ENCODE data around the gene TSPAN7.

DNA sequence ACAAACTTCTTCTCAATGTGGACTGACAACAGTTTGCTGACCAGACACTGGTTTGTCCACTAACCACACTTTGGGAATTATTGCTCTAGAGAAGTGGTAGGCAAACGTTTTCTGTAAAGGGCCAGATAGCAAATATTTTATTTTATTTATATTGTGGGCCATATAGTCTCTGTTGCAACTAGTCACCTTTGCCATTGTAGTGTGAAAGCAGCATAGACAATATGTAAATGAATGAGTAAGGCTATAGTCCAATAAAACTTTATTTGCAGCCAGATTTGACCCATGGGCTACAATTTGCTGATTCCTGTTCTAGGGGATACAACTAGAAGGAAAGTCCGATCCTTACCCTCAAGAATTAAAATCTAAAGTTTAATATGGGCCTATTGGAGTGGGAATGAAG is 14.5 kb downstream of the TSPAN7 start:
- TF ChIP-seq POLR2AphosphoS5 (IDR thresholded peaks at IDR 0.05; ENCODE audit: insufficient read depth, low read depth, low read length): no peak
- TF ChIP-seq, protein P1, sequence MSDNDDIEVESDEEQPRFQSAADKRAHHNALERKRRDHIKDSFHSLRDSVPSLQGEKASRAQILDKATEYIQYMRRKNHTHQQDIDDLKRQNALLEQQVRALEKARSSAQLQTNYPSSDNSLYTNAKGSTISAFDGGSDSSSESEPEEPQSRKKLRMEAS (IDR thresholded peaks at IDR 0.05; ENCODE audit: insufficient read depth, insufficient read length): no peak
- no peak for TF ChIP-seq CTCF (IDR thresholded peaks at IDR 0.05; ENCODE audit: extremely low read depth in 1 of 2, insufficient read depth in 1 of 2, low read depth in 1 of 2, low read length in 2 of 2)
- TF ChIP-seq GATA2 (IDR thresholded peaks at IDR 0.05; ENCODE audit: insufficient read depth, insufficient read length, low read depth, low read length): no peak
- TF ChIP-seq EZH2 (IDR thresholded peaks at IDR 0.05; ENCODE audit: borderline replicate concordance, low read depth, low read length, severe bottlenecking): no peak
